Mesenchymal stem cell (in vitro differentiated cells and primary cell): ENCODE data around the gene OR13A1.
"Not testable (repeated sequence)": the region's sequence is repeated elsewhere in the genome, so short reads cannot be mapped to it uniquely, and the experiment has no call there.

Experiments used
- DNase-seq: peaks from one replicate; pipeline ENCODE4 v3.0.0-alpha.2; 2013
- H2AFZ ChIP-seq: one replicate; pipeline ENCODE4 v1.6.1; 2013; ENCODE audit warnings: low read depth, mild to moderate bottlenecking, control low read depth, inconsistent platforms, low read length, moderate library complexity
- H2AK5ac ChIP-seq: 2 replicates; pipeline ENCODE4 v1.6.1; 2013; ENCODE audit warnings: low read length, moderate library complexity, mild to moderate bottlenecking, inconsistent platforms; ENCODE audit not compliant: severe bottlenecking
- H2BK120ac ChIP-seq: one replicate; pipeline ENCODE4 v1.6.1; 2013; ENCODE audit warnings: low read depth, mild to moderate bottlenecking, inconsistent platforms, low read length, moderate library complexity
- H2BK12ac ChIP-seq, 2 experiments: one replicate each; pipeline ENCODE4 v1.6.1; 2013; ENCODE audit warnings: inconsistent platforms in 2 of 2, low read length in 2 of 2, mild to moderate bottlenecking in 2 of 2, moderate library complexity in 2 of 2, control low read depth in 1 of 2
- H2BK15ac ChIP-seq: one replicate; pipeline ENCODE4 v1.6.1; 2013; ENCODE audit warnings: mild to moderate bottlenecking, low read depth, inconsistent platforms; ENCODE audit not compliant: poor library complexity, severe bottlenecking
- H2BK5ac ChIP-seq: 2 replicates; pipeline ENCODE4 v1.6.1; 2013; ENCODE audit warnings: low read depth, mild to moderate bottlenecking, low read length, control low read depth, inconsistent platforms; ENCODE audit not compliant: poor library complexity, severe bottlenecking
- H3K14ac ChIP-seq, 2 experiments: one replicate each; pipeline ENCODE4 v1.6.1; 2013; ENCODE audit warnings: inconsistent platforms in 2 of 2, low read length in 2 of 2, control low read depth in 1 of 2, mild to moderate bottlenecking in 1 of 2, moderate library complexity in 1 of 2
- H3K18ac ChIP-seq, 2 experiments: one replicate each; pipeline ENCODE4 v1.6.1; 2013; ENCODE audit warnings: inconsistent platforms in 2 of 2, low read length in 2 of 2, control low read depth in 1 of 2, low read depth in 1 of 2, mild to moderate bottlenecking in 1 of 2
- H3K23ac ChIP-seq, 2 experiments: one replicate each; pipeline ENCODE4 v1.6.1; 2013; ENCODE audit warnings: inconsistent platforms in 2 of 2, low read length in 2 of 2, mild to moderate bottlenecking in 2 of 2, moderate library complexity in 2 of 2, control low read depth in 1 of 2
- H3K27ac ChIP-seq: 2 replicates; pipeline ENCODE4 v1.5.1; 2013; ENCODE audit warnings: mild to moderate bottlenecking, moderate library complexity, low read length, control low read depth, inconsistent platforms; ENCODE audit not compliant: poor library complexity, severe bottlenecking
- H3K27me3 ChIP-seq, 2 experiments: 2 replicates each; pipeline versions ENCODE4 v1.6.1 to v1.7.0; 2013; ENCODE audit warnings: low read length in 2 of 2, mild to moderate bottlenecking in 2 of 2, moderate library complexity in 2 of 2, control low read depth in 1 of 2, inconsistent platforms in 1 of 2; ENCODE audit not compliant: control insufficient read depth in 1 of 2, insufficient read depth in 1 of 2
- H3K36me3 ChIP-seq, 2 experiments: 2 replicates each; pipeline versions ENCODE4 v1.6.1 to v1.7.0; 2013; ENCODE audit warnings: low read length in 2 of 2, control low read depth in 1 of 2, inconsistent platforms in 1 of 2, low read depth in 1 of 2, mild to moderate bottlenecking in 1 of 2; ENCODE audit not compliant: insufficient read depth in 2 of 2, control insufficient read depth in 1 of 2
- H3K4ac ChIP-seq, 2 experiments: one replicate each; pipeline ENCODE4 v1.6.1; 2013; ENCODE audit warnings: inconsistent platforms in 2 of 2, low read length in 2 of 2, mild to moderate bottlenecking in 2 of 2, moderate library complexity in 2 of 2, control low read depth in 1 of 2, low read depth in 1 of 2
- H3K4me1 ChIP-seq: 2 replicates; pipeline ENCODE4 v1.6.1; 2013; ENCODE audit warnings: low read depth, low read length, control low read depth; ENCODE audit not compliant: control insufficient read depth, insufficient read depth
- H3K4me2 ChIP-seq: 2 replicates; pipeline ENCODE4 v1.6.1; 2013; ENCODE audit warnings: low read length, mild to moderate bottlenecking, inconsistent platforms; ENCODE audit not compliant: poor library complexity, severe bottlenecking
- H3K4me3 ChIP-seq, 2 experiments: 2 replicates each; pipeline versions ENCODE4 v1.5.1 to v1.7.0; 2013; ENCODE audit warnings: low read length in 2 of 2, mild to moderate bottlenecking in 2 of 2, control low read depth in 1 of 2, low read depth in 1 of 2; ENCODE audit not compliant: insufficient read depth in 1 of 2
- H3K79me1 ChIP-seq: replicated peaks from 2 replicates; pipeline ENCODE4 v1.6.1; 2013; ENCODE audit warnings: mild to moderate bottlenecking, control low read depth, low read length, inconsistent platforms; ENCODE audit not compliant: poor library complexity, severe bottlenecking
- H3K9ac ChIP-seq: 2 replicates; pipeline ENCODE4 v1.7.0; 2013; ENCODE audit warnings: mild to moderate bottlenecking, low read length, moderate library complexity
- H3K9me3 ChIP-seq: 2 replicates; pipeline ENCODE4 v1.7.0; 2013; ENCODE audit warnings: mild to moderate bottlenecking, low read length; ENCODE audit not compliant: control insufficient read depth
- H4K8ac ChIP-seq: one replicate; pipeline ENCODE4 v1.6.1; 2013; ENCODE audit warnings: inconsistent platforms, mild to moderate bottlenecking, low read length, moderate library complexity
- H4K91ac ChIP-seq: one replicate; pipeline ENCODE4 v1.6.1; 2013; ENCODE audit warnings: mild to moderate bottlenecking, low read length, inconsistent platforms
- WGBS: methylation state at CpG from one replicate; pipeline ENCODE4 v1.1.7; 2013; ENCODE audit warnings: mixed read lengths; 5-methylcytosine and 5-hydroxymethylcytosine counted together

OR13A1 gene

GRCh38 chr10:45346652-45347335 lies 31.4 kb upstream of the OR13A1 start:
- not testable (repeated sequence) for H2BK5ac ChIP-seq, H3K18ac ChIP-seq, H4K8ac ChIP-seq, DNase-seq, H3K9me3 ChIP-seq, H3K27ac ChIP-seq, H2AK5ac ChIP-seq, H4K91ac ChIP-seq, H2AFZ ChIP-seq, H3K79me1 ChIP-seq, H3K4ac ChIP-seq, H3K4me2 ChIP-seq, H3K4me3 ChIP-seq, H3K36me3 ChIP-seq, H3K23ac ChIP-seq, H2BK12ac ChIP-seq, H2BK120ac ChIP-seq, H3K9ac ChIP-seq, H2BK15ac ChIP-seq, H3K27me3 ChIP-seq, H3K4me1 ChIP-seq, H3K14ac ChIP-seq
- 85% methylated on average over 23 of the region's 24 CpGs for whole genome bisulfite sequencing

- not testable (repeated sequence) for H2BK120ac ChIP-seq, H2BK5ac ChIP-seq, H3K9me3 ChIP-seq, H3K18ac ChIP-seq, H3K79me1 ChIP-seq, H3K27me3 ChIP-seq, H2BK12ac ChIP-seq, H3K9ac ChIP-seq, H3K4me2 ChIP-seq, H3K36me3 ChIP-seq, H2AFZ ChIP-seq, DNase-seq, H3K4ac ChIP-seq, H3K14ac ChIP-seq, H4K91ac ChIP-seq, H3K27ac ChIP-seq, H3K4me1 ChIP-seq, H2AK5ac ChIP-seq, H2BK15ac ChIP-seq, H4K8ac ChIP-seq, H3K23ac ChIP-seq, H3K4me3 ChIP-seq
- WGBS = 53% methylated on average over 3 of the region's 4 CpGs
These were observed 25.0 kb upstream of the OR13A1 start for GRCh38 chr10:45340420-45340819.

- no peaks in the 10 kb centered on the region for H3K4me1 ChIP-seq
- no peak overlapping the region for H3K14ac ChIP-seq
- 88% methylated on average over 1 of the region's 1 CpG for WGBS
- no peak overlapping the region for H2BK12ac ChIP-seq
- H3K23ac ChIP-seq = no peak overlapping the region
- H2AK5ac ChIP-seq = no peak overlapping the region
- H3K9ac ChIP-seq = no peak overlapping the region
- H4K91ac ChIP-seq = no peak overlapping the region
- H3K4me2 ChIP-seq = no peak overlapping the region
- H3K27me3 ChIP-seq = no peaks in the 10 kb centered on the region
- no peak for DNase-seq
- no peak overlapping the region for H2AFZ ChIP-seq
- H3K27ac ChIP-seq = no peak overlapping the region
- H3K9me3 ChIP-seq = peaks cover 8% of the 10 kb centered on the region
- no peaks in the 10 kb centered on the region for H3K36me3 ChIP-seq
- no peak overlapping the region for H3K18ac ChIP-seq
- no peak overlapping the region for H4K8ac ChIP-seq
- no peak overlapping the region for H2BK5ac ChIP-seq
- no peak overlapping the region for H2BK15ac ChIP-seq
- no peaks in the 10 kb centered on the region for H3K79me1 ChIP-seq
- H3K4me3 ChIP-seq = no peak overlapping the region
- H2BK120ac ChIP-seq = no peak overlapping the region
- H3K4ac ChIP-seq = no peak overlapping the region
These were observed 24.5 kb upstream of the OR13A1 start for GRCh38 chr10:45339894-45340293.

GRCh38 chr10:45331824-45332223 lies 16.4 kb upstream of the OR13A1 start:
- not testable (repeated sequence) for H2AFZ ChIP-seq, H3K23ac ChIP-seq, H2BK5ac ChIP-seq, H2BK12ac ChIP-seq, H3K27ac ChIP-seq, DNase-seq, H3K4ac ChIP-seq, H3K9me3 ChIP-seq, H2BK15ac ChIP-seq, H3K4me3 ChIP-seq, H3K79me1 ChIP-seq, H2AK5ac ChIP-seq, H4K91ac ChIP-seq, H3K9ac ChIP-seq, H3K36me3 ChIP-seq, H3K14ac ChIP-seq, H3K27me3 ChIP-seq, H4K8ac ChIP-seq, H2BK120ac ChIP-seq, H3K4me1 ChIP-seq, H3K18ac ChIP-seq, H3K4me2 ChIP-seq
- WGBS = 81% methylated on average over 1 of the region's 3 CpGs
